ENCODE results near the gene TRMT2A. TPM values are rescaled to one million over a fixed set of nuclear protein-coding genes. Genes with fewer than 3 reads are reported as not detected.

TRMT2A gene
- total RNA-seq (50.0 TPM), polyA plus RNA-seq (ENCODE audit: insufficient read depth, low read depth, low replicate concordance) (37.3 TPM)
- long read RNA-seq, donor 1, partial matches to known transcripts = 0 of 4 reads
- long read RNA-seq, donor 1, other reads (novel, unspliced or antisense) = 0 of 4 reads
- long read RNA-seq, donor 2, partial matches to known transcripts = 0 of 4 reads
- long read RNA-seq, donor 2, other reads (novel, unspliced or antisense) = 0 of 4 reads
- long read RNA-seq, donor 3, transcript TRMT2A-201 (12 exons, 2,964 nt) = major isoform, 6 of 337 reads
- long read RNA-seq, donor 3, partial matches to known transcripts = 159 of 337 reads
- long read RNA-seq, donor 3, other reads (novel, unspliced or antisense) = 170 of 337 reads
- long read RNA-seq, donor 4, partial matches to known transcripts = 104 of 288 reads
- long read RNA-seq, donor 4, other reads (novel, unspliced or antisense) = 182 of 288 reads
- long read RNA-seq, donor 5, partial matches to known transcripts = 0 of 5 reads
- long read RNA-seq, donor 5, other reads (novel, unspliced or antisense) = 5 of 5 reads
- long read RNA-seq, donor 6, transcript TRMT2A-201 (12 exons, 2,964 nt) = major isoform, 5 of 6 reads
- long read RNA-seq, donor 6, partial matches to known transcripts = 0 of 6 reads
- long read RNA-seq, donor 6, other reads (novel, unspliced or antisense) = 0 of 6 reads
- long read RNA-seq, donor 7, transcript TRMT2A-201 (12 exons, 2,964 nt) = major isoform, 6 of 32 reads
- long read RNA-seq, donor 7, transcript TRMT2A-202 (13 exons, 2,928 nt) = major isoform, 6 of 32 reads
- long read RNA-seq, donor 7, partial matches to known transcripts = 9 of 32 reads
- long read RNA-seq, donor 7, other reads (novel, unspliced or antisense) = 11 of 32 reads
- long read RNA-seq, donor 8, partial matches to known transcripts = 0 of 6 reads
- long read RNA-seq, donor 8, other reads (novel, unspliced or antisense) = 0 of 6 reads
- long read RNA-seq, donor 9, partial matches to known transcripts = 0 of 1 reads
- long read RNA-seq, donor 9, other reads (novel, unspliced or antisense) = 0 of 1 reads
- long read RNA-seq, donor 10, partial matches to known transcripts = 176 of 368 reads
- long read RNA-seq, donor 10, other reads (novel, unspliced or antisense) = 187 of 368 reads

GRCh38 chr22:20116951-20117632, at the start of gene TRMT2A:
Gene TRMT2A (minus strand): TSS chr22:20117226. CDS start chr22:20116906, 320 bp downstream.
- no peaks in the 10 kb centered on the region for H3K9me3 ChIP-seq (ENCODE audit: control insufficient read depth in 2 of 3, insufficient read depth in 1 of 3, low read length in 3 of 3)
- no peaks in the 10 kb centered on the region for H3K27me3 ChIP-seq (ENCODE audit: control insufficient read depth, insufficient read depth, low read length)
- H3K36me3 ChIP-seq (ENCODE audit: control insufficient read depth in 2 of 3, insufficient read depth in 3 of 3, low read length in 3 of 3) = peaks cover 0 to 12% (median 9%) of the 10 kb centered on the region in 3 donors
- peak within 1 kb of the TSS; percentile 79 to 84 (median 82) for H3K4me3 ChIP-seq (ENCODE audit: low read length in 3 of 3)
- intact Hi-C loops (cut with DNase I) = loop anchor here (10.0 kb wide), 1 partner anchor 92 kb away; the partner anchor contains the start of gene TANGO2
- no peak for TF ChIP-seq CTCF (IDR thresholded peaks at IDR 0.05; ENCODE audit: borderline replicate concordance, extremely low read depth, insufficient read depth)
- DNase-seq (peak; percentile 98 to 99 (median 99)), FAIRE-seq (no peak)
- peak within 1 kb of the TSS; percentile 70 to 80 for H3K27ac ChIP-seq (ENCODE audit: low read depth in 2 of 2, low read length in 2 of 2)
- peaks cover 0 to 18% (median 4%) of the 10 kb centered on the region in 3 donors for H3K4me1 ChIP-seq (ENCODE audit: control insufficient read depth in 2 of 3, insufficient read depth in 2 of 3, low read depth in 1 of 3, low read length in 3 of 3)
- H3K9ac ChIP-seq (ENCODE audit: low read length in 3 of 3) = peak within 1 kb of the TSS; percentile 62 to 78 (median 74)

GRCh38 chr22:20166703-20167102, 49.7 kb upstream of the TRMT2A start:
- intact Hi-C loops (cut with DNase I) = no loop called here
- Histone ChIP-seq H3K4me3 (ENCODE audit: low read length in 3 of 3) (no peak overlapping the region), H3K27ac (ENCODE audit: low read depth in 2 of 2, low read length in 2 of 2) (no peak overlapping the region), H3K4me1 (ENCODE audit: control insufficient read depth in 2 of 3, insufficient read depth in 2 of 3, low read depth in 1 of 3, low read length in 3 of 3) (no peaks in the 10 kb centered on the region), H3K9me3 (ENCODE audit: control insufficient read depth in 2 of 3, insufficient read depth in 1 of 3, low read length in 3 of 3) (no peaks in the 10 kb centered on the region), H3K36me3 (ENCODE audit: control insufficient read depth in 2 of 3, insufficient read depth in 3 of 3, low read length in 3 of 3) (no peaks in the 10 kb centered on the region), H3K27me3 (ENCODE audit: control insufficient read depth, insufficient read depth, low read length) (no peaks in the 10 kb centered on the region), H3K9ac (ENCODE audit: low read length in 3 of 3) (no peak overlapping the region)
- FAIRE-seq (no peak), DNase-seq (no peak)
- no peak for TF ChIP-seq CTCF (IDR thresholded peaks at IDR 0.05; ENCODE audit: borderline replicate concordance, extremely low read depth, insufficient read depth)

- DNase-seq (no peak), FAIRE-seq (no peak)
- Histone ChIP-seq H3K9me3 (ENCODE audit: control insufficient read depth in 2 of 3, insufficient read depth in 1 of 3, low read length in 3 of 3) (no peaks in the 10 kb centered on the region), H3K4me1 (ENCODE audit: control insufficient read depth in 2 of 3, insufficient read depth in 2 of 3, low read depth in 1 of 3, low read length in 3 of 3) (no peaks in the 10 kb centered on the region), H3K4me3 (ENCODE audit: low read length in 3 of 3) (no peak overlapping the region), H3K9ac (ENCODE audit: low read length in 3 of 3) (no peak overlapping the region), H3K27ac (ENCODE audit: low read depth in 2 of 2, low read length in 2 of 2) (no peak overlapping the region), H3K27me3 (ENCODE audit: control insufficient read depth, insufficient read depth, low read length) (no peaks in the 10 kb centered on the region), H3K36me3 (ENCODE audit: control insufficient read depth in 2 of 3, insufficient read depth in 3 of 3, low read length in 3 of 3) (no peaks in the 10 kb centered on the region)
- intact Hi-C loops (cut with DNase I) = no loop called here
- TF ChIP-seq CTCF (IDR thresholded peaks at IDR 0.05; ENCODE audit: borderline replicate concordance, extremely low read depth, insufficient read depth) = no peak
These were observed 48.9 kb upstream of the TRMT2A start for GRCh38 chr22:20165913-20166312.

All from kidney (tissue), 22 donors.